Mesenchymal stem cell (in vitro differentiated cells and primary cell): ENCODE measurements around the gene HCFC1R1.

Experiments used
- DNase-seq: peaks from one replicate; pipeline ENCODE4 v3.0.0-alpha.2; 2013
- H2AFZ ChIP-seq: one replicate; pipeline ENCODE4 v1.6.1; 2013; ENCODE audit warnings: low read depth, mild to moderate bottlenecking, control low read depth, inconsistent platforms, low read length, moderate library complexity
- H2AK5ac ChIP-seq: 2 replicates; pipeline ENCODE4 v1.6.1; 2013; ENCODE audit warnings: low read length, moderate library complexity, mild to moderate bottlenecking, inconsistent platforms; ENCODE audit not compliant: severe bottlenecking
- H2BK120ac ChIP-seq: one replicate; pipeline ENCODE4 v1.6.1; 2013; ENCODE audit warnings: low read depth, mild to moderate bottlenecking, inconsistent platforms, low read length, moderate library complexity
- H2BK12ac ChIP-seq, 2 experiments: one replicate each; pipeline ENCODE4 v1.6.1; 2013; ENCODE audit warnings: inconsistent platforms in 2 of 2, low read length in 2 of 2, mild to moderate bottlenecking in 2 of 2, moderate library complexity in 2 of 2, control low read depth in 1 of 2
- H2BK15ac ChIP-seq: one replicate; pipeline ENCODE4 v1.6.1; 2013; ENCODE audit warnings: mild to moderate bottlenecking, low read depth, inconsistent platforms; ENCODE audit not compliant: poor library complexity, severe bottlenecking
- H2BK5ac ChIP-seq: 2 replicates; pipeline ENCODE4 v1.6.1; 2013; ENCODE audit warnings: low read depth, mild to moderate bottlenecking, low read length, control low read depth, inconsistent platforms; ENCODE audit not compliant: poor library complexity, severe bottlenecking
- H3K14ac ChIP-seq, 2 experiments: one replicate each; pipeline ENCODE4 v1.6.1; 2013; ENCODE audit warnings: inconsistent platforms in 2 of 2, low read length in 2 of 2, control low read depth in 1 of 2, mild to moderate bottlenecking in 1 of 2, moderate library complexity in 1 of 2
- H3K18ac ChIP-seq, 2 experiments: one replicate each; pipeline ENCODE4 v1.6.1; 2013; ENCODE audit warnings: inconsistent platforms in 2 of 2, low read length in 2 of 2, control low read depth in 1 of 2, low read depth in 1 of 2, mild to moderate bottlenecking in 1 of 2
- H3K23ac ChIP-seq, 2 experiments: one replicate each; pipeline ENCODE4 v1.6.1; 2013; ENCODE audit warnings: inconsistent platforms in 2 of 2, low read length in 2 of 2, mild to moderate bottlenecking in 2 of 2, moderate library complexity in 2 of 2, control low read depth in 1 of 2
- H3K27ac ChIP-seq: 2 replicates; pipeline ENCODE4 v1.5.1; 2013; ENCODE audit warnings: mild to moderate bottlenecking, moderate library complexity, low read length, control low read depth, inconsistent platforms; ENCODE audit not compliant: poor library complexity, severe bottlenecking
- H3K27me3 ChIP-seq, 2 experiments: 2 replicates each; pipeline versions ENCODE4 v1.6.1 to v1.7.0; 2013; ENCODE audit warnings: low read length in 2 of 2, mild to moderate bottlenecking in 2 of 2, moderate library complexity in 2 of 2, control low read depth in 1 of 2, inconsistent platforms in 1 of 2; ENCODE audit not compliant: control insufficient read depth in 1 of 2, insufficient read depth in 1 of 2
- H3K36me3 ChIP-seq, 2 experiments: 2 replicates each; pipeline versions ENCODE4 v1.6.1 to v1.7.0; 2013; ENCODE audit warnings: low read length in 2 of 2, control low read depth in 1 of 2, inconsistent platforms in 1 of 2, low read depth in 1 of 2, mild to moderate bottlenecking in 1 of 2; ENCODE audit not compliant: insufficient read depth in 2 of 2, control insufficient read depth in 1 of 2
- H3K4ac ChIP-seq, 2 experiments: one replicate each; pipeline ENCODE4 v1.6.1; 2013; ENCODE audit warnings: inconsistent platforms in 2 of 2, low read length in 2 of 2, mild to moderate bottlenecking in 2 of 2, moderate library complexity in 2 of 2, control low read depth in 1 of 2, low read depth in 1 of 2
- H3K4me1 ChIP-seq: 2 replicates; pipeline ENCODE4 v1.6.1; 2013; ENCODE audit warnings: low read depth, low read length, control low read depth; ENCODE audit not compliant: control insufficient read depth, insufficient read depth
- H3K4me2 ChIP-seq: 2 replicates; pipeline ENCODE4 v1.6.1; 2013; ENCODE audit warnings: low read length, mild to moderate bottlenecking, inconsistent platforms; ENCODE audit not compliant: poor library complexity, severe bottlenecking
- H3K4me3 ChIP-seq, 2 experiments: 2 replicates each; pipeline versions ENCODE4 v1.5.1 to v1.7.0; 2013; ENCODE audit warnings: low read length in 2 of 2, mild to moderate bottlenecking in 2 of 2, control low read depth in 1 of 2, low read depth in 1 of 2; ENCODE audit not compliant: insufficient read depth in 1 of 2
- H3K79me1 ChIP-seq: replicated peaks from 2 replicates; pipeline ENCODE4 v1.6.1; 2013; ENCODE audit warnings: mild to moderate bottlenecking, control low read depth, low read length, inconsistent platforms; ENCODE audit not compliant: poor library complexity, severe bottlenecking
- H3K9ac ChIP-seq: 2 replicates; pipeline ENCODE4 v1.7.0; 2013; ENCODE audit warnings: mild to moderate bottlenecking, low read length, moderate library complexity
- H3K9me3 ChIP-seq: 2 replicates; pipeline ENCODE4 v1.7.0; 2013; ENCODE audit warnings: mild to moderate bottlenecking, low read length; ENCODE audit not compliant: control insufficient read depth
- H4K8ac ChIP-seq: one replicate; pipeline ENCODE4 v1.6.1; 2013; ENCODE audit warnings: inconsistent platforms, mild to moderate bottlenecking, low read length, moderate library complexity
- H4K91ac ChIP-seq: one replicate; pipeline ENCODE4 v1.6.1; 2013; ENCODE audit warnings: mild to moderate bottlenecking, low read length, inconsistent platforms
- WGBS: methylation state at CpG from one replicate; pipeline ENCODE4 v1.1.7; 2013; ENCODE audit warnings: mixed read lengths; 5-methylcytosine and 5-hydroxymethylcytosine counted together

Gene HCFC1R1

DNA sequence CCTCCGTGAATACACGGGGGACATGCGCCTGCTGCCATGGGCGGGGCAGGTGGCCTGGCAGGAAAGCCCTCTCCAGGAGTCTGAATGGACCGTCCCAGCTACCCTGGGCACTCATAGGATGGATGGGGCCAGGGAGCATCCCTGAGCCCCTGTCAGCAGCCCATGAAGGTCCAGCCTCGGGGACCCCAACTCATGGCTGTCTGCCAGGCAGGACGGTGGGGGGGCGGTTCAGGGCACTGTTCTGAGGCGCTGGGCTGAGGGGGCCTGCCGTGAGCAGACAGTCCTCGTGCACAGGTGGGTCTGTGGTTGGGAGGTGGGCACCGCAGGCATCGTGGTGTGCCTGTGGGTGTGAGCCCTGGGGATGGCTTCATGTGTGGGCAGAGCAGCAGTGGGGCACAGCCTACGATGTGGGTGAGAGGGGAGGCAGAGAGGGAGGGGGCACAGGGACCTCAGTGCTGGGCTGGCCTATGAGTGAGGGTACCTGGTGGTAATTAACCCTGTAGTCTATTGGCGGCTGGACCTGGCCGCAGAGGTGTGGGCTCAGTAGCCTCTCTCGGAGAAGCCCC is 37.0 kb downstream of the HCFC1R1 start:
- Histone ChIP-seq H3K9ac (no peak overlapping the region), H3K14ac (no peak overlapping the region), H3K27me3 (peaks cover 34 to 54% of the 10 kb centered on the region in 2 experiments), H3K18ac (no peak overlapping the region), H4K8ac (no peak overlapping the region), H2AFZ (no peak overlapping the region), H3K23ac (no peak overlapping the region), H3K27ac (no peak overlapping the region), H2AK5ac (no peak overlapping the region), H3K36me3 (no peaks in the 10 kb centered on the region), H2BK15ac (no peak overlapping the region), H3K9me3 (no peaks in the 10 kb centered on the region), H2BK5ac (no peak overlapping the region), H3K4ac (no peak overlapping the region), H2BK120ac (no peak overlapping the region), H3K4me3 (no peak overlapping the region), H3K79me1 (no peaks in the 10 kb centered on the region), H4K91ac (no peak overlapping the region), H3K4me2 (no peak overlapping the region), H3K4me1 (peaks cover 14% of the 10 kb centered on the region), H2BK12ac (no peak overlapping the region)
- DNase-seq: no peak
- 87% methylated on average over 17 of the region's 17 CpGs for WGBS

GRCh38 chr16:2985893-2986355 is 37.8 kb downstream of the HCFC1R1 start:
- Histone ChIP-seq H3K4ac (no peak overlapping the region), H3K27ac (no peak overlapping the region), H3K23ac (no peak overlapping the region), H3K27me3 (peaks cover 31 to 48% of the 10 kb centered on the region in 2 experiments), H3K18ac (no peak overlapping the region), H3K4me2 (no peak overlapping the region), H3K9ac (no peak overlapping the region), H2AK5ac (no peak overlapping the region), H2BK5ac (no peak overlapping the region), H3K79me1 (no peaks in the 10 kb centered on the region), H3K4me3 (no peak overlapping the region), H3K9me3 (no peaks in the 10 kb centered on the region), H2BK15ac (no peak overlapping the region), H2AFZ (no peak overlapping the region), H2BK12ac (no peak overlapping the region), H3K36me3 (no peaks in the 10 kb centered on the region), H4K8ac (no peak overlapping the region), H3K4me1 (peaks cover 19% of the 10 kb centered on the region), H4K91ac (no peak overlapping the region), H2BK120ac (no peak overlapping the region), H3K14ac (no peak overlapping the region)
- 86% methylated on average over 15 of the region's 15 CpGs for WGBS
- DNase-seq: no peak

DNA sequence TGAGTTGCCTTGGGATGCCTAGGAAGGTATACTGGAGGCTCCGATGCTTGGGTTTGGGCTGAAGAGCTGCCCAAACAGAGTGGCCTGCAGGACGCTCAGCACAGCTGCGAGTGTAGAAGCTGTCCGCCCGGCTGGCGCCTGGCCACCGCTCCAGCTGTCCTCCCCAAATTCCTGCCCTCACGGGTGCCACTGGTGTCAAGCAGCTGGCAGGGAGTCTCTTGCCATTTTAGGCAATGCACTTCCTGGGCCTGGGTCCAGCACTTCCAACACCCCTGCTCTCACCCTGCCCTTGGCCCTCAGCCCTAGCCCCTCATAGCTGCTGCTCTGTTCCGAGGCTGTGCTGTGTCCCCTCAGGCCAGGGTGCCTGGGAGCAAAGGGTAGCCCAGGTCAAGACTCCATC is 38.3 kb downstream of the HCFC1R1 start:
- Histone ChIP-seq H2BK120ac (no peak overlapping the region), H2BK12ac (no peak overlapping the region), H2AFZ (no peak overlapping the region), H3K4ac (no peak overlapping the region), H3K4me1 (peaks cover 22% of the 10 kb centered on the region), H3K23ac (no peak overlapping the region), H2BK15ac (no peak overlapping the region), H3K4me2 (no peak overlapping the region), H3K36me3 (no peaks in the 10 kb centered on the region), H2AK5ac (no peak overlapping the region), H3K27me3 (peaks cover 26 to 44% of the 10 kb centered on the region in 2 experiments), H4K91ac (no peak overlapping the region), H3K9ac (no peak overlapping the region), H3K14ac (no peak overlapping the region), H4K8ac (no peak overlapping the region), H3K18ac (no peak overlapping the region), H2BK5ac (no peak overlapping the region), H3K79me1 (peaks cover 4% of the 10 kb centered on the region), H3K4me3 (no peak overlapping the region), H3K9me3 (no peaks in the 10 kb centered on the region), H3K27ac (no peak overlapping the region)
- no peak for DNase-seq
- WGBS: 91% methylated on average over 9 of the region's 9 CpGs

DNA sequence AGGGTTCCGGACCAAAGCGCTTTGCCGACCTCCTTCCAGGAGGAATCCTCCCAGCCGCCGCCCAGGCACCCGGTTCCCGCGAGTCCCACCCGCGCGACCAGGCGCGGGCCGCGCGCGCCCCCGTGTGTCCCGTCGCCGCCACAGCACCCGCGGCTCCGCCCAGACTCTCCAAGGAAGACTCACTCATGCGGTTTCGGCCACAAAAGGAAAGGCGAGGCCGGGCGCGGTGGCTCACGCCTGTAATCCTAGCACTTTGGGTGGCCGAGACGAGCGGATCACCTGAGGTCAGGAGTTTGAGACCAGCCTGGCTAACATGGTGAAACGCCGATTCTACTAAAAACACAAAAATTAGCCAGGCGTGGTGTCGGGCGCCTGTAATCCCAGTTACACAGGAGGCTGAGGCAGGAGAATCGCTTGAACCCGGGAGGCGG is 40.0 kb downstream of the HCFC1R1 start:
- peak overlapping the region in 1 of 2 experiments; percentile 53 for H3K4me3 ChIP-seq
- H2BK15ac ChIP-seq: no peak overlapping the region
- peak overlapping the region; percentile 86 for H3K4me2 ChIP-seq
- H2BK5ac ChIP-seq: no peak overlapping the region
- peak overlapping the region; percentile 59 for H3K9ac ChIP-seq
- H3K23ac ChIP-seq: no peak overlapping the region
- H2BK12ac ChIP-seq: no peak overlapping the region
- H3K36me3 ChIP-seq: no peaks in the 10 kb centered on the region
- H3K27ac ChIP-seq: no peak overlapping the region
- no peak overlapping the region for H3K18ac ChIP-seq
- H4K8ac ChIP-seq: peak overlapping the region; percentile 32
- peaks cover 13% of the 10 kb centered on the region for H3K79me1 ChIP-seq
- peak overlapping the region; percentile 44 for H2AFZ ChIP-seq
- 14% methylated on average over 42 of the region's 42 CpGs for WGBS
- H4K91ac ChIP-seq: no peak overlapping the region
- no peak overlapping the region for H2BK120ac ChIP-seq
- H3K14ac ChIP-seq: no peak overlapping the region
- H3K9me3 ChIP-seq: no peaks in the 10 kb centered on the region
- peak; percentile 71 for DNase-seq
- no peak overlapping the region for H3K4ac ChIP-seq
- peaks cover 32% of the 10 kb centered on the region for H3K4me1 ChIP-seq
- no peak overlapping the region for H2AK5ac ChIP-seq
- peaks cover 9 to 27% of the 10 kb centered on the region in 2 experiments for H3K27me3 ChIP-seq
